ENCODE data around the gene IRF7.
"Not testable (repeated sequence)": the region's sequence is repeated elsewhere in the genome, so short reads cannot be mapped to it uniquely, and the experiment has no call there.

IRF7 gene

DNA sequence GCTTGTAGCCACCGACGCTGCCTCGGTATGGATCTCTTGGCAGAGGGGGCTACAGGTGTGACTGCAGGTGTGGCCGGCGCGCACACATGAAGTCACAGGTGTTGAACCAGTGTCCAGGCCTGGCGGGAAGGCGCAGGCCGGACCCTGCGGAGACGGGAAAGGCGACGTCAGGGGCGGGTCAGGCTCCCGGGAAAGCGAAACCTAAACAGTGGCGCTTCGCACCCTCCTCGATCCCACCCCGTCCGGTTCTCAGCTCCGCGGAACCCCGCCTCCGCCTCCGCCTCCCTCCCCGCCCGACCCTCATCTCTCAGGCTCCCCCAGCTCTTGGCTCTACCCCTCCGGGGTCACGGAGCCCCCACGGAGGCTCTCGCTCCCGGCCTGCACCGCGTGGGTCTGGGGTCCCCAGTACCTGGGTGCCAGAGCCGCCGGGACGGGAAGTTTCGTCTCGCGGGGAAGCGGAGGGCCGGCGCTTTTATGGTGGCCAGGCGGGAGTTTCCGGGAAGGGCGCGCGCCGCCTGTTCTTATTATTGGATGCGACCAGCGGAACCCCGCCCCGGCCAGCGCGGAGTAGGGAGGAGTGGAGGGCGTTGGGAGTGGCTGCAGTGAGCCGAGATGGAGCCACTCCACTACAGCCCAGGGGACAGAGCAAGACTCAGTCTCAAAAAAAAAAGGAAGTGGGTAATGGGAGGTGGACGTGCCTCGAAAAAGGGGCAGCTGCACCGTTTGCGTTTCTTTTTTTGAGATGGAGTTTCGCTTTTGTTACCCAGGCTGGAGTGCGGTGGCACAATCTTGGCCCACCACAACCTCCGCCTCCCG, at the start of gene IRF7:
Gene IRF7, minus strand, starts transcription at position 447 of the 816 bp plus-strand sequence. CDS start 586 bp downstream, outside the sequence.
- DNase-seq, result peak; percentile 93

DNA sequence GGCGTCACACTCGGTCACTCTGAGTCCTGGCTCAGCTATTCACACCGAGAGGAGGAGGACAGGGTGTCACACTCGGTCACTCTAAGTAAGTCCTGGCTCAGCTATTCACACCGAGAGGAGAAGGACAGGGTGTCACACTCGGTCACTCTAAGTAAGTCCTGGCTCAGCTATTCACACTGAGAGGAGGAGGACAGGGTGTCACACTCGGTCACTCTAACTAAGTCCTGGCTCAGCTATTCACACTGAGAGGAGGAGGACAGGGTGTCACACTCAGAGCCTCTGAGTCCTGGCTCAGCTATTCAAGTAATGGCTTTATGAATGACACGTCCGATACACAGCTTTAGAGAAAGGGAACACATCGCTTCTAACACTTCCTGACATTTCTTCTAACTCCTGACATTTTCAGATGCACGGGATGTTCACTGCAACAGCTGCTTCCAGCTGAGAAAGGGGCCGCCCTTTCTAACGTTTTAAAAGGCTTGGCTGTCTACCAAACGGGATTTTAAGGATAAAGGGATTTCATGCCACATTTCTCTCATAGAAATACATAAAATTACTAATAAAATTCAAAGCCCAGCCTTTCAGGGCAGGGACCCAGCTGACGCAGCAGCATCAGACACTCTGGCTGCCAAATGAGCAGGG, 49.4 kb upstream of the IRF7 start:
- DNase-seq, result no peak

- DNase-seq, result no peak
Measured at GRCh38 chr11:662689-663274, 47.0 kb upstream of the IRF7 start.

DNA sequence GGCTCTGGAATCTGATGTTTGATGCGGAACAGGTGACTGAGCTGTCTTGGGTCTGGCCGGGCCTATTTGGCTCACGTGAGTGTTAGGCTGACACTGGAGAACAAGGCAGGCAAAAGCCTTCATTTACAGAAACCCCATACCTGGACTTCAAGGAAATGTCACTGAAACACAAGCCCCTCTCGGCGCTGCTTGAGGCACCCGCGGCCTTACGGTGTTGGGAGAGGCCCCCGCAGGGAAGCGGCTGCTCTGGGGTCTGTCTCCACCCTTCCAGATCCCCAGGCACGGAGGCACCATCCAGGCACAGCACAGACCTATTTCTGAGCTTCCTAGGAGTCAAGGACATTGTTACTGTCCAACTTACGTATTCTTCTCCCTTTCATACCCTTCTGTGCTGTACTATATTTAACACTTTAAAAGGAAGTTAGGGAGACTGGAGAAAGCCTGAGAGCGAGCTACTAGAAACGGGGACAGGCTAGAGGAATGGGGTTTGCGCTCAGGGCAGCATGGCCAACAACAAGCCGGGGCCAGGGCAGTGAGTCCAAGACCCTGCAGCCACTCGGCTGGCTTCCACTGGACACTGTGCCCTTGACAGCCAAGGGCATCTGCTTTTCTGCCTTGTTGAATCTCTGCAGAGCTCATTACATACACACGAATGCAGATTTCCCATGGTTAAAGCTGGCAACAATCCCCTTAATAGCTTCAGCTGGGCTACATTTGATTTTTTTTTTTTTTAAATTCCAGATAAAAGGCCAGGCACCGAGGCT, 45.1 kb upstream of the IRF7 start:
- no peak for DNase-seq

- DNase-seq, result no peak
Measured at GRCh38 chr11:660281-660680, 44.5 kb upstream of the IRF7 start.

GRCh38 chr11:659532-660085, 43.9 kb upstream of the IRF7 start:
- DNase-seq, result no peak

DNA sequence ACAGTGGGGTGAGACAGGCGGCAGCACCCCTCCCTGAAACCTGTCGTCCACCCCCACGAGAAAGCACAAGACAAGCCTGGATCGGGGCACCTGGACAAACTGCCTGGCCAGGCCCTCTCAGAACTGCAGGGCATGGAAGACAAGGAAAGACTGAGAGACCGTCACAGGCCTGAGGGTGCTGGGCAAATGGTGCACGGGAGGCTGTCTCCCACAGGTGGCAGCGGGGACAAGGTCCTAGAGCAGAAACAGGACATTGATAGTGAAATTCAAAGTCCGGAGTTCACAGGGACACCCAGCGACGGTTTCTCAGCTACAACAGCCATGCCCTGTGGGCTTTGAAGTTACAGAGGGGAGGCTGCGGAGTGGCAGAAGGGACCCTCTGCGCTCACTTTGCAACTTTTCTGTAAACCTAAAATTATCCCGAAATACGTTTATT, 42.0 kb upstream of the IRF7 start:
- DNase-seq, result no peak

GRCh38 chr11:656866-657265, 41.1 kb upstream of the IRF7 start:
- DNase-seq, result no peak

DNA sequence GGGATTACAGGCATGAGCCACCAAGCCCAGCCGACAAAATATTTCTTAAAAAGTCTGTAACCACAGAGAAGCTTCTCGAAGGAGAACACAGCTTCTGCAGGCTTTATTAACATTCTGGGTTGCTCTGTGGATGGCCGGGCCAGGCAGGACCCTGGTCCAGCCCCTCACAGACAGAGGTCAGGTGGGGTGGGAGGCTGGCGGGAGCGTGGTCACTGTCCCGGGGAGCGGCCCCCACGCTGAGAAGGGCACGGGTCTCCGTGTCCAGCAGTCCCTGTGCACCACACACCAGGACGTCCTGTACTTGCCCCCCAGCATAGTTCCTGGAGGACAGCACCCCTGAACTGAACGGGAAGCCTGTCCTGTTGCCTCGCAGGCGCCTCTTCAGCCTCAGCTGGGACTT, 40.7 kb upstream of the IRF7 start:
- DNase-seq, result no peak

GRCh38 chr11:655036-655726, 39.4 kb upstream of the IRF7 start:
- no peak for DNase-seq

- not testable (repeated sequence) for DNase-seq
Measured at GRCh38 chr11:654444-654843, 38.7 kb upstream of the IRF7 start.

DNA sequence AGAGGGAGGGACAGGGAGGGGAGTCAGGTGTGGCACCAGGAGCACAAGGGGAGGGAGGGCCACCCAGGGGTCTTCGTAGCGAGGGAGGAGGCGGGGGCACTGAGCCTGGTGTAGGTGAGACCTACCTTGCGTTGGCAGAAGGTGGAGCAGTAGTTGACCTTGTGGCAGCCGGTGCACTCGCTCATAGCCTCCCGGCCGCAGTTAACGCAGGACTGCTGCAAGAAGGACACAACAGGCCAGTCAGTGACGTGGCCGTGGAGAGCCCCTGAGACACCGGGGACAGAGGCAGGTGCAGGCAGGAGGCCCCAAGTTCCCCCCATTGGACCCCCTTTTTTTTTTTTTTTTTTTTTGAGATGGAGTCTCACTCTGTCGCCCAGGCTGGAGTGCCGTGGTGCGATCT, 38.1 kb upstream of the IRF7 start:
- no peak for DNase-seq

GRCh38 chr11:653136-653535, 37.4 kb upstream of the IRF7 start:
- not testable (repeated sequence) for DNase-seq

- DNase-seq, result no peak
Measured at GRCh38 chr11:650482-650881, 34.7 kb upstream of the IRF7 start.

- not testable (repeated sequence) for DNase-seq
Measured at GRCh38 chr11:647672-648158, 32.0 kb upstream of the IRF7 start.

DNA sequence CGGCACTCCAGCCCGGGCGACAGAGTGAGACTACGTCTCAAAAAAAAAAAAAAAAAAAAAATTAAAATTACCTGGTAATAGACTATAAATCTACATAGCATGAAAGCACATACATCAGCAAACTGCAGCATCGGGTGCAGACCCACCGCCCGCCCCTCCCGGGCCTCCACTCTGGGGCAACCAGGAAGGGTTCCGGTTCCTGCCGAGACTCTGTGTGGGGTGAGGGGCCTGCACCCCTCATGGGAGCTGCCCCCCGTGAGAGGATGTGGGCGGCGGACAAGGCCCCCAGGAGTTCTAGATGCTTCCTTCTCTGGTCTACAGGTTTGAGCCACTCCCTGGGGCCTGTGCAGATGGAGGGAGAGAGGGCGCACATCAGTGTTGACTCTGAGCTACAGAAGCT, 30.5 kb upstream of the IRF7 start:
- DNase-seq, result no peak

GRCh38 chr11:645536-645935, 29.8 kb upstream of the IRF7 start:
- no peak for DNase-seq

DNA sequence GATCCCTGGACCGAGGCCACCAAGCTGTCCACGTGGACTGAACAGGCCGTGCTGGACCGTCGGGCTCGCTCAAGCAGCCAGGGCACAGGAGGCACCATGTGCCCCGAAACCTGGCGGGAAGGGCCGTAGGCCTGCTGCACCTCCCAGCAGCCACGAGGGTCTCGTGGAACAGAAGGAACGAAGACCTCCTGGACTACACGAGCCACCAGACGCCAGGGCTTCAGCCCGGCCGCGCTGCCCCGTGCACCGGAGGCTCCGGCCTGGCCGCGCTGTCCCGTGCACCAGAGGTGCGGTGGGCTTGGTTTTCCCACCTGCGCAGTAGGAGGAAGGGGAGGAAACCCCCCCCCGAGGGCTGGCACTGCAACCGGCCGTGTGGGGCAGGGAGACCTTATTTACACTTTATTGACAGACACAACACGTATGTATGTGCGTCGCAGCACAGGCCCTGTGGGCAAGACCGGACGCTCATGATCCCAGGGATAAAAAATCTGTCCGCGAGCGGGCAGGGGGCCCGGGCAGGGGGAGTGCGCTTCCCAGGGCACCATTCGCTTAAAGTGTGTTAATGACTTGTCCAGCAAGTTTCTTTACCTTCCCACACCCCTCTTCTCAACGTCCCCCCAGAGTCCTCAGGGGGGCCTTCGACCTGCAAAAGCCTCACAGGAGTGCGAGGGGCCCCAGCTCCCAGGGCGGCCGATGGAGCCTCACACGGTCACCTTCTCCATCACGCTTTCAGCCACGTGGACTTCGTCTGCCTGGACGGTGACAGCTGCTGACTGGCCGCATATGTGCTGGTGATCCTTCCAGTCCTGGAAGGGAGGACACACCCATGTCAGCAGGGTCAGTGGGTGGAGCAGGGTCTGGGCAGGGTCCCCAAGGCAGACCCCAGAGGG, 28.3 kb upstream of the IRF7 start:
- no peak for DNase-seq

DNA sequence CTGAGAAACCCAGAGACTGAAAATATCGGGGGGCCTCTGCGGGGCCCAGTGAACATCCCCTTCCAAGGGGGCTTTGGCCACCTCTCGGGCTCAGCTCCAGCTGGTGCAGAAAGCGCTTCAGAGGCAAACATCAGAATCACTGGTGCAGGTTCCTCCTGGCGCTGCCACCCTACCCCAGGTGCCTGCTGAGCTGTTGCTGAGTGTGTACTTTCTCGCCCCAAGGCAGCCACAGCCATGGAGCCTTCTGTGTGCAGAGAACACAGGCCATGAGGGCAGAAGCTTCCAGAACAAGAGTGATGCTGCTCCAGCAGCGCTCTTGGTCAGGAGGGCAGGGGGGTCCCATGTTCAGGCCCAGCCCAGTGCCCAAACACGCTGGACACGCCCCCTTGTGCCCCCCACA, 27.6 kb upstream of the IRF7 start:
- no peak for DNase-seq

DNA sequence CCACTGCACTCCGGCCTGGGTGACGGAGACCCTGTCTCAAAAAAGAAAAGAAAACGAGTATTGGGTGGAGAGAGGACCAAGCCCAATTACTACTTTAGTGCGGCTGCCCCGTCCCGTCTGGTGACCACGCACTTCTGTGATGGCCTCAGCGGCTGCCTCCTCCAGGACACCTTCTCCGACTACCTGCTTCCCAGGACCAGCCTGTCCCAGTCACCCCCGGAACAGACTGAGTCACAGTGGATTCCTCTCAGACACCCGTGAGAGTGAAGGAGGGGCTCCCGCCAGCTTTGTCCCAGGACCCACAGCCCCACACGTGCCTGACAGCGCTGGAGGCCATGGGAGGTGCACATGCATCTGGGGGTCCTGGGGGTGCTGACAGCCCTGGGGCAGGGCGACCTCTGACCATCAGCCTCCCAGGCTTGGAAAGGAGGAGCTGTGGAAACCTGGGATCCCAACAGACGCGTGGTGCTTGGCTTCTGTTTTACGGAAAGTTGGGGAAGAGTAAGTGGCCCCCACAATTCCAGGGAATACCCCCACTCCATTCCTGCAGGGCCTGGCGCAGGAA, 26.1 kb upstream of the IRF7 start:
- DNase-seq, result no peak

Data from NCI-H1105 (cell line).